Endothelial cell of umbilical vein (primary cell): Measurements from ENCODE around the gene VPS4A. TPM values are rescaled to one million over a fixed set of nuclear protein-coding genes. Genes with fewer than 3 reads are reported as not detected.

Experiments
- BruUV-seq: library from RNA; stranded (reverse); fragments of 400-500 nt; replicated peaks from 2 replicates; lab custom pipeline; 2021; lab: Mats Ljungman, UMichigan
- CTCF ChIA-PET: fragments of 300-600, 350-600 bp; sonication (Branson Sonifier 250); formaldehyde crosslinking; loops from one replicate; lab custom pipeline; 2021; ENCODE audit warnings: antibody characterized with exemption, inconsistent platforms; lab: Charles Lee
- POLR2A ChIA-PET: fragments of 300-600, 350-600 bp; sonication (Branson Sonifier 250); formaldehyde crosslinking; loops from one replicate; lab custom pipeline; 2021; ENCODE audit warnings: antibody characterized with exemption, inconsistent platforms; lab: Charles Lee
- DNase-seq: peaks from one replicate; pipeline ENCODE4 v3.0.0-alpha.2; 2011; ENCODE audit warnings: low read depth, low spot score
- FAIRE-seq: peaks from 2 replicates; lab custom pipeline; 2011; peaks lifted over from hg19 to GRCh38; lab: Jason Lieb, UNC
- H2AFZ ChIP-seq: 2 replicates; pipeline ENCODE4 v1.6.0; 2012; ENCODE audit warnings: low read depth, low read length, control low read depth, inconsistent platforms
- H3K27ac ChIP-seq: 2 replicates; pipeline ENCODE4 v1.5.1; 2011; ENCODE audit warnings: low read depth, mild to moderate bottlenecking, control low read depth, low read length, moderate library complexity; ENCODE audit not compliant: insufficient read depth
- H3K27me3 ChIP-seq, 2 experiments: 2 replicates each; pipeline versions ENCODE4 v1.6.0 to v1.6.1; 2011; ENCODE audit warnings: low read length in 2 of 2, mixed read lengths in 1 of 2; ENCODE audit not compliant: control insufficient read depth in 2 of 2, insufficient read depth in 2 of 2
- H3K36me3 ChIP-seq, 2 experiments: 2 replicates in 1 of 2; 3 replicates in 1 of 2; pipeline ENCODE4 v1.5.1; 2011; ENCODE audit warnings: low read length in 2 of 2, mild to moderate bottlenecking in 1 of 2, moderate library complexity in 1 of 2; ENCODE audit not compliant: control insufficient read depth in 2 of 2, insufficient read depth in 2 of 2; ENCODE audit errors: extremely low read depth in 1 of 2
- H3K4me1 ChIP-seq: 3 replicates; pipeline ENCODE4 v1.5.1; 2011; ENCODE audit warnings: mild to moderate bottlenecking, low read length; ENCODE audit not compliant: control insufficient read depth, insufficient read depth; ENCODE audit errors: extremely low read depth
- H3K4me2 ChIP-seq: 2 replicates; pipeline ENCODE4 v1.6.1; 2011; ENCODE audit warnings: low read length, control low read depth, mixed read lengths; ENCODE audit not compliant: insufficient read depth
- H3K4me3 ChIP-seq, 3 experiments: fragments of 200-600 bp in 1 of 3; sonication (generic), shearing (Covaris generic) in 1 of 3; replicated peaks in 1 of 3; 2 replicates each; pipeline ENCODE4 v1.5.1; 2011 to 2016; ENCODE audit warnings: control low read depth in 3 of 3, low read length in 3 of 3, mild to moderate bottlenecking in 2 of 3, inconsistent platforms in 1 of 3, low read depth in 1 of 3, moderate library complexity in 1 of 3; ENCODE audit not compliant: insufficient read depth in 1 of 3
- H3K79me2 ChIP-seq: 2 replicates; pipeline ENCODE4 v1.6.0; 2012; ENCODE audit warnings: low read length, inconsistent platforms; ENCODE audit not compliant: control insufficient read depth, insufficient read depth
- H3K9ac ChIP-seq: replicated peaks from 2 replicates; pipeline ENCODE3; 2011; ENCODE audit warnings: low read length, control low read depth; ENCODE audit not compliant: insufficient read depth; ENCODE audit errors: extremely low read depth
- H3K9me1 ChIP-seq: replicated peaks from 3 replicates; pipeline ENCODE4 v1.6.0; 2011; ENCODE audit warnings: mild to moderate bottlenecking, low read length; ENCODE audit not compliant: control insufficient read depth, insufficient read depth; ENCODE audit errors: extremely low read depth
- H3K9me3 ChIP-seq: replicated peaks from 2 replicates; pipeline ENCODE4 v1.5.1; 2012; ENCODE audit warnings: low read length, inconsistent platforms; ENCODE audit not compliant: control insufficient read depth, insufficient read depth
- H4K20me1 ChIP-seq: replicated peaks from 2 replicates; pipeline ENCODE3; 2011; ENCODE audit warnings: mild to moderate bottlenecking, low read length; ENCODE audit not compliant: control insufficient read depth, insufficient read depth; ENCODE audit errors: extremely low read depth
- CTCF ChIP-seq, 2 donors: IDR thresholded peaks; 1 replicate in 1 of 2; 2 replicates in 1 of 2; pipeline ENCODE4 v1.5.1; 2011; ENCODE audit warnings: low read length in 2 of 2, mild to moderate bottlenecking in 2 of 2, moderate library complexity in 2 of 2, control low read depth in 1 of 2, inconsistent platforms in 1 of 2, low read depth in 1 of 2; ENCODE audit not compliant: insufficient read depth in 1 of 2; ENCODE audit errors: extremely low read depth in 1 of 2
- EZH2 ChIP-seq: IDR thresholded peaks from 2 replicates; pipeline ENCODE4 v1.6.1; 2012; ENCODE audit warnings: borderline replicate concordance, low read depth, mild to moderate bottlenecking, moderate library complexity, low read length, inconsistent platforms; ENCODE audit not compliant: severe bottlenecking
- FOS ChIP-seq: IDR thresholded peaks from 2 replicates; pipeline ENCODE4 v1.6.1; 2011; ENCODE audit warnings: mild to moderate bottlenecking, low read length, moderate library complexity, borderline replicate concordance; ENCODE audit not compliant: insufficient read depth
- GATA2 ChIP-seq: IDR thresholded peaks from 2 replicates; pipeline ENCODE4 v1.7.0; 2011; ENCODE audit warnings: low read depth, mild to moderate bottlenecking, moderate library complexity, mixed read lengths, low read length; ENCODE audit not compliant: insufficient read length, insufficient read depth
- JUN ChIP-seq: IDR thresholded peaks from 2 replicates; pipeline ENCODE4 v1.6.1; 2011; ENCODE audit warnings: borderline replicate concordance, low read depth; ENCODE audit not compliant: insufficient read length, insufficient read depth
- MAX ChIP-seq: IDR thresholded peaks from 2 replicates; pipeline ENCODE4 v1.6.1; 2011; ENCODE audit not compliant: insufficient read depth, insufficient read length
- MYC ChIP-seq: IDR thresholded peaks from one replicate; pipeline ENCODE4 v1.6.1; 2011; ENCODE audit warnings: mild to moderate bottlenecking, low read depth, low read length
- POLR2A ChIP-seq: IDR thresholded peaks from 2 replicates; pipeline ENCODE4 v1.6.1; 2012; ENCODE audit warnings: low read depth, mild to moderate bottlenecking, control low read depth, low read length
- POLR2AphosphoS5 ChIP-seq: IDR thresholded peaks from 2 replicates; pipeline ENCODE4 v1.6.1; 2012; ENCODE audit warnings: low read depth, mild to moderate bottlenecking, control low read depth, low read length, moderate library complexity; ENCODE audit not compliant: insufficient read depth
- dilution Hi-C: fragments of 300-500 bp; cut with MboI; formaldehyde crosslinking; loops from one replicate; pipeline ENCODE4 v1.15.0; 2019; ENCODE audit warnings: low sequenced_read_pairs; ENCODE audit not compliant: extremely low pct_ligation_motif_present
- intact Hi-C: fragments of 100-400 bp; cut with micrococcal nuclease; formaldehyde crosslinking; loops from one replicate; pipeline ENCODE4 v1.10.0; 2022
- polyA plus RNA-seq, 4 experiments: library from polyadenylated mRNA; depleted of rRNA in 3 of 4; stranded (reverse) in 3 of 4; unstranded in 1 of 4; fragments of >200 nt; gene quantifications; 2 replicates each; pipeline versions ENCODE4 v1.2.1 to v1.2.3, GENCODE V29; 2011 to 2012; ENCODE audit warnings: missing spikeins in 1 of 4
- total RNA-seq: library from RNA; stranded (reverse); gene quantifications from 2 replicates; pipeline ENCODE4 v1.2.3, GENCODE V29; 2021

Gene VPS4A
- total and polyA plus RNA-seq, 2 donors (not counting 3 experiments of a cell fraction or from before 2014, with no cell fraction given): 22.3 to 34.8 TPM

GRCh38 chr16:69345923-69346322, 34.8 kb downstream of the VPS4A start:
- H3K79me2 ChIP-seq: peaks cover 8% of the 10 kb centered on the region
- no TSS peak for BruUV-seq
- H3K9me3 ChIP-seq: no peaks in the 10 kb centered on the region
- peaks cover 0 to 15% of the 10 kb centered on the region in 2 experiments for H3K36me3 ChIP-seq
- no peak overlapping the region for H3K9ac ChIP-seq
- no peak for FAIRE-seq
- H3K9me1 ChIP-seq: no peaks in the 10 kb centered on the region
- POLR2A ChIA-PET: no interaction called here
- TF ChIP-seq MAX (no peak), GATA2 (no peak), MYC (no peak), FOS (no peak), POLR2AphosphoS5 (no peak), JUN (no peak), POLR2A (no peak), EZH2 (no peak), CTCF (IDR thresholded peaks at IDR 0.05; ENCODE audit: extremely low read depth in 1 of 2, insufficient read depth in 1 of 2, low read depth in 1 of 2, low read length in 2 of 2) (no peak)
- H3K4me1 ChIP-seq: peaks cover 3% of the 10 kb centered on the region
- H4K20me1 ChIP-seq: no peaks in the 10 kb centered on the region
- H3K4me3 ChIP-seq: no peak overlapping the region
- dilution Hi-C loops (no loop called here), intact Hi-C loops (no loop called here)
- DNase-seq: no peak
- no peak overlapping the region for H2AFZ ChIP-seq
- H3K4me2 ChIP-seq: no peak overlapping the region
- H3K27me3 ChIP-seq: no peaks in the 10 kb centered on the region
- no peak overlapping the region for H3K27ac ChIP-seq
- CTCF ChIA-PET: no interaction called here
